ENCODE measurements around the gene RBM42.
"Not testable (repeated sequence)": the region's sequence is repeated elsewhere in the genome, so short reads cannot be mapped to it uniquely, and the experiment has no call there.

Gene RBM42

DNA sequence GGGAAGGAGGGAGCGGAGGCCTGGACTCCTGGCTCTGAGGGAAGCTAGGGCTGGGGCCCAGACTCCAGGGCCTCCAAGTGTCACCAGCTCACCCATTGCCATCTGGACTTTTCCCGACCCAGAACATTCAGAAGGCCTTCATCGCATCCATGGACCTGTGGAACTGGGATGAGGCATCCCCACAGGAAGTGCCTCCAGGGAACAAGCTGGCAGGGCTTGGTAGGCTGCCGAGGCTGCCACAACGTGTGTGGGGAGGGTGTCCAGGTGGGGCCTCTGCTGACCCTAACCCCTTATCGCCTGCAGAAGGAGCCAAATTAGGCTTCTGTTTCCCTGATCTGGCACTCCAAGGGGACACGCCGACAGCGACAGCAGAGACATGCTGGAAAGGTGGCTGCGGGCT lies 13.5 kb downstream of the RBM42 start:
- Histone ChIP-seq H3K9ac (ENCODE audit: low read length in 2 of 2) (no peak overlapping the region), H3K36me3 (ENCODE audit: control insufficient read depth in 2 of 2, insufficient read depth in 2 of 2, low read length in 2 of 2) (peaks cover 4 to 6% of the 10 kb centered on the region in 2 donors), H3K27ac (ENCODE audit: low read length) (no peak overlapping the region), H3K9me3 (ENCODE audit: control insufficient read depth in 2 of 2, low read length in 2 of 2) (no peaks in the 10 kb centered on the region), H3K27me3 (ENCODE audit: control insufficient read depth in 1 of 2, insufficient read depth in 2 of 2, low read length in 2 of 2) (no peaks in the 10 kb centered on the region), H3K4me1 (ENCODE audit: control insufficient read depth, insufficient read depth, low read length) (peaks cover 14% of the 10 kb centered on the region), H3K4me3 (ENCODE audit: low read length in 2 of 2) (no peak overlapping the region)

DNA sequence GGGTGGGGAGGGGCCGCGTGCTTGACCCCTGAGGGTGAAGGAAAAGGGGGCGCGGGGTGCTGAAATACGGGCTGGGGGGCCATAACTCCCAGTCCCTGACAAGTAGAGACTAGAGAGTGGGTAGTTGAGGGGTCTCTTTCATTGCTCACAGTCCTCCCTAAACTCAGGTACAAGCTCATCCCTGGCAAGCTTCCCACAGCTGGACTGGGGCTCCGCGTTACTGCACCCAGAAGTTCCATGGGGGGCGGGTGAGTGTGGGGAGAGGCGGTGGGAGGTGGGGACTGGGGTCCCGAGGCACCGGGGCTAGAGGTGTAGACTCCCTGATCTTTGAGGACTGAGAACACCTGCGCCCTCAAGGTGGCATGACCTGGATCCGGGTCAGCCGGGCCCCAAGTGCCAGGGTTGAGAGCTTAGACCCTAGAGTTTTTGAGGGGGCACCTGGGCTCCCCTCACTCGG lies 14.0 kb downstream of the RBM42 start:
- Histone ChIP-seq H3K36me3 (ENCODE audit: control insufficient read depth in 2 of 2, insufficient read depth in 2 of 2, low read length in 2 of 2) (peaks cover 0 to 3% of the 10 kb centered on the region in 2 donors), H3K4me1 (ENCODE audit: control insufficient read depth, insufficient read depth, low read length) (peaks cover 17% of the 10 kb centered on the region), H3K9me3 (ENCODE audit: control insufficient read depth in 2 of 2, low read length in 2 of 2) (no peaks in the 10 kb centered on the region), H3K4me3 (ENCODE audit: low read length in 2 of 2) (peak overlapping the region; percentile 79 to 81), H3K9ac (ENCODE audit: low read length in 2 of 2) (peak overlapping the region; percentile 62 to 67), H3K27ac (ENCODE audit: low read length) (no peak overlapping the region), H3K27me3 (ENCODE audit: control insufficient read depth in 1 of 2, insufficient read depth in 2 of 2, low read length in 2 of 2) (no peaks in the 10 kb centered on the region)

DNA sequence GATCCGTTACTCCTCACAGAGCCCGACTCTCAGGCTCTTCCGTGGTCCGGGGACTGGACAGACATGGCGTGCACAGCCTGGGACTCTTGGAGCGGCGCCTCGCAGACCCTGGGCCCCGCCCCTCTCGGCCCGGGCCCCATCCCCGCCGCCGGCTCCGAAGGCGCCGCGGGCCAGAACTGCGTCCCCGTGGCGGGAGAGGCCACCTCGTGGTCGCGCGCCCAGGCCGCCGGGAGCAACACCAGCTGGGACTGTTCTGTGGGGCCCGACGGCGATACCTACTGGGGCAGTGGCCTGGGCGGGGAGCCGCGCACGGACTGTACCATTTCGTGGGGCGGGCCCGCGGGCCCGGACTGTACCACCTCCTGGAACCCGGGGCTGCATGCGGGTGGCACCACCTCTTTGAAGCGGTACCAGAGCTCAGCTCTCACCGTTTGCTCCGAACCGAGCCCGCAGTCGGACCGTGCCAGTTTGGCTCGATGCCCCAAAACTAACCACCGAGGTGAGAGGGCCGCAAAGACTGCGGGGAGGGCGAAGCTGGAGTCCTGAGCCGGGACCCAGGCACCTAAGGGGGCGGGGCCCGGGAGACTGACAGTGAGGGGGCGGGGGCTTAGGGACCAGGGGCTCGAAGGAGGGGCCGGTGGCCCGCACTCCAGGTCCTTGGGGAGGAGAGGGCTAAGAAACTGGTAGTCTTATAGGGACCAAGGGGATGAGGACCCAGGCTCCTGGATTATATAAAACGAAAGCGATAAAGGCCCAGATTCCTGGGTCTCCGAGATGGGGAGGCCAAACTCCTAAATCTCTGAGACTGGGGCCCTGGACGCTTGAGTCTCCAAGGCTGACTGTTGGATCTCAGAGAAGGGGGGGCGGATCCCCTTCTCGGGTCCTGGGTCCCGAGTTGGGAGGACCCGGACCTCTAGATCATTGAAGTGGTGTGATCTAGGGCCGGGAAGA lies 14.7 kb downstream of the RBM42 start:
- H3K27ac ChIP-seq (ENCODE audit: low read length), result peak overlapping the region; percentile 80
- H3K27me3 ChIP-seq (ENCODE audit: control insufficient read depth in 1 of 2, insufficient read depth in 2 of 2, low read length in 2 of 2), result no peaks in the 10 kb centered on the region
- peak overlapping the region; percentile 67 to 71 for H3K9ac ChIP-seq (ENCODE audit: low read length in 2 of 2)
- H3K9me3 ChIP-seq (ENCODE audit: control insufficient read depth in 2 of 2, low read length in 2 of 2), result no peaks in the 10 kb centered on the region
- peak overlapping the region; percentile 79 to 81 for H3K4me3 ChIP-seq (ENCODE audit: low read length in 2 of 2)
- H3K36me3 ChIP-seq (ENCODE audit: control insufficient read depth in 2 of 2, insufficient read depth in 2 of 2, low read length in 2 of 2), result no peaks in the 10 kb centered on the region
- H3K4me1 ChIP-seq (ENCODE audit: control insufficient read depth, insufficient read depth, low read length), result peaks cover 20% of the 10 kb centered on the region

DNA sequence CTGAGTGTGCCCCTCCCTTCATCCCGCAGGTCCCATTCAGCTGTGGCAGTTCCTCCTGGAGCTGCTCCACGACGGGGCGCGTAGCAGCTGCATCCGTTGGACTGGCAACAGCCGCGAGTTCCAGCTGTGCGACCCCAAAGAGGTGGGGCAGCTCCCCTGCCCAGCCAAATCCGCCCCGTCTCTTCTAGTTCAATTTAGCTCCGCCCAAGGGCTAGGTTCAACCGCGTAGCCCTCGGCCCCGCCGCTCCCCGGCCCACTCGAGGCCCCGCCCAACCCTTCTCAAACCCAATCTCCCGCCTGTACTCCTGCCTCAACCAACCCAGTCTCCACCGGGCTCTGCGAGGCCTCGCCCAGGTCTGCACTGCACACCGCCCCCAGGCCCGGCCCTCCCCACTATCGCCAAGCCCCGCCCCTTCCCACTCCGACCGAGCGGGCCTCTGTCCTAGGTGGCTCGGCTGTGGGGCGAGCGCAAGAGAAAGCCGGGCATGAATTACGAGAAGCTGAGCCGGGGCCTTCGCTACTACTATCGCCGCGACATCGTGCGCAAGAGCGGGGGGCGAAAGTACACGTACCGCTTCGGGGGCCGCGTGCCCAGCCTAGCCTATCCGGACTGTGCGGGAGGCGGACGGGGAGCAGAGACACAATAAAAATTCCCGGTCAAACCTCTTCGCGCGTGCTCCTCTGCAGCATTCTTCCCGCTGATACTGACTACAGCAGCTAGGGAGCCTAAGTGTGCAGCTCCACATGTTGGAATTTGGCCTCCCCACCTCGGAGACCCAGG lies 15.6 kb downstream of the RBM42 start:
- Histone ChIP-seq H3K27me3 (ENCODE audit: control insufficient read depth in 1 of 2, insufficient read depth in 2 of 2, low read length in 2 of 2) (no peaks in the 10 kb centered on the region), H3K27ac (ENCODE audit: low read length) (peak overlapping the region; percentile 80), H3K9me3 (ENCODE audit: control insufficient read depth in 2 of 2, low read length in 2 of 2) (no peaks in the 10 kb centered on the region), H3K36me3 (ENCODE audit: control insufficient read depth in 2 of 2, insufficient read depth in 2 of 2, low read length in 2 of 2) (no peaks in the 10 kb centered on the region), H3K4me3 (ENCODE audit: low read length in 2 of 2) (peak overlapping the region; percentile 79 to 81), H3K4me1 (ENCODE audit: control insufficient read depth, insufficient read depth, low read length) (peaks cover 29% of the 10 kb centered on the region), H3K9ac (ENCODE audit: low read length in 2 of 2) (peak overlapping the region; percentile 67 to 71)

- no peaks in the 10 kb centered on the region for H3K9me3 ChIP-seq (ENCODE audit: control insufficient read depth in 2 of 2, low read length in 2 of 2)
- H3K4me3 ChIP-seq (ENCODE audit: low read length in 2 of 2), result peak overlapping the region; percentile 79 to 81
- H3K9ac ChIP-seq (ENCODE audit: low read length in 2 of 2), result peak overlapping the region; percentile 51 to 55
- H3K4me1 ChIP-seq (ENCODE audit: control insufficient read depth, insufficient read depth, low read length), result peaks cover 33% of the 10 kb centered on the region
- peak overlapping the region; percentile 80 for H3K27ac ChIP-seq (ENCODE audit: low read length)
- no peaks in the 10 kb centered on the region for H3K27me3 ChIP-seq (ENCODE audit: control insufficient read depth in 1 of 2, insufficient read depth in 2 of 2, low read length in 2 of 2)
- H3K36me3 ChIP-seq (ENCODE audit: control insufficient read depth in 2 of 2, insufficient read depth in 2 of 2, low read length in 2 of 2), result no peaks in the 10 kb centered on the region
Observed at GRCh38 chr19:35644987-35645679, 16.3 kb downstream of the RBM42 start.

GRCh38 chr19:35645680-35646511 lies 17.1 kb downstream of the RBM42 start:
- H3K27me3 ChIP-seq (ENCODE audit: control insufficient read depth in 1 of 2, insufficient read depth in 2 of 2, low read length in 2 of 2), result no peaks in the 10 kb centered on the region
- H3K4me3 ChIP-seq (ENCODE audit: low read length in 2 of 2), result peak overlapping the region; percentile 79 to 81
- no peaks in the 10 kb centered on the region for H3K36me3 ChIP-seq (ENCODE audit: control insufficient read depth in 2 of 2, insufficient read depth in 2 of 2, low read length in 2 of 2)
- peaks cover 33% of the 10 kb centered on the region for H3K4me1 ChIP-seq (ENCODE audit: control insufficient read depth, insufficient read depth, low read length)
- H3K9me3 ChIP-seq (ENCODE audit: control insufficient read depth in 2 of 2, low read length in 2 of 2), result no peaks in the 10 kb centered on the region
- peak overlapping the region in 1 of 2 donors; percentile 55 for H3K9ac ChIP-seq (ENCODE audit: low read length in 2 of 2)
- peak overlapping the region; percentile 80 for H3K27ac ChIP-seq (ENCODE audit: low read length)

- peaks cover 32% of the 10 kb centered on the region for H3K4me1 ChIP-seq (ENCODE audit: control insufficient read depth, insufficient read depth, low read length)
- H3K9ac ChIP-seq (ENCODE audit: low read length in 2 of 2), result peak within 1 kb of the TSS; percentile 89 to 95
- peak within 1 kb of the TSS; percentile 86 for H3K27ac ChIP-seq (ENCODE audit: low read length)
Observed at GRCh38 chr19:35648017-35648961, 19.5 kb downstream of the RBM42 start, which contains the start of gene COX6B1. Gene COX6B1 (plus strand): TSS chr19:35648323. CDS start chr19:35651244, 2,921 bp downstream.

GRCh38 chr19:35650581-35650980 lies 21.7 kb downstream of the RBM42 start:
- Histone ChIP-seq H3K27ac (ENCODE audit: low read length) (no peak overlapping the region), H3K27me3 (ENCODE audit: control insufficient read depth in 1 of 2, insufficient read depth in 2 of 2, low read length in 2 of 2) (no peaks in the 10 kb centered on the region), H3K9ac (ENCODE audit: low read length in 2 of 2) (peak overlapping the region in 1 of 2 donors; percentile 21), H3K4me3 (ENCODE audit: low read length in 2 of 2) (no peak overlapping the region), H3K4me1 (ENCODE audit: control insufficient read depth, insufficient read depth, low read length) (peaks cover 19% of the 10 kb centered on the region), H3K9me3 (ENCODE audit: control insufficient read depth in 2 of 2, low read length in 2 of 2) (no peaks in the 10 kb centered on the region), H3K36me3 (ENCODE audit: control insufficient read depth in 2 of 2, insufficient read depth in 2 of 2, low read length in 2 of 2) (peaks cover 13 to 22% of the 10 kb centered on the region in 2 donors)

More at GRCh38 chr19:35648017-35648961, 19.5 kb downstream of the RBM42 start, which contains the start of gene COX6B1:
- H3K27me3 ChIP-seq (ENCODE audit: control insufficient read depth in 1 of 2, insufficient read depth in 2 of 2, low read length in 2 of 2), result no peaks in the 10 kb centered on the region
- H3K36me3 ChIP-seq (ENCODE audit: control insufficient read depth in 2 of 2, insufficient read depth in 2 of 2, low read length in 2 of 2), result peaks cover 4 to 5% of the 10 kb centered on the region in 2 donors
- H3K9me3 ChIP-seq (ENCODE audit: control insufficient read depth in 2 of 2, low read length in 2 of 2), result no peaks in the 10 kb centered on the region
- peak within 1 kb of the TSS; percentile 81 to 95 for H3K4me3 ChIP-seq (ENCODE audit: low read length in 2 of 2)

DNA sequence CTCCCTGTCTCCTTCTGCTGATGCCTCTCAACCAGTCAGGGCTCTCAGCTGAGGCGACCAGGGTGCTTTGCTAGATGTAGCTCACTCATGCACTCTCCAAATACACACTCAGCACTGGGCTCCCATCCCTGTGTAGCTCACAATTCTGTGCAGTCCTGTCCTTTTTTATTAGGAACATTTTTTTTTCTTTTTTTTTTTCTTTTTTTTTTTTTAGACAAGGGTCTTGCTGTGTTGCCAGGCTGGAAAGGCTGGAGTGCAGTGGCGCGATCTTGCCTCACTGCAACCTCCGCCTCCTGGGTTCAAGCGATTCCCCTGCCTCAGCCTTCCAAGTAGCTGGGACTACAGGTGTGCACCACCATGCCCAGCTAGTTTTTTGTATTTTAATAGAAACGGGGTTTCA lies 26.0 kb downstream of the RBM42 start:
- not testable (repeated sequence) for H3K4me1 ChIP-seq (ENCODE audit: control insufficient read depth, insufficient read depth, low read length); H3K27me3 ChIP-seq (ENCODE audit: control insufficient read depth in 1 of 2, insufficient read depth in 2 of 2, low read length in 2 of 2); H3K4me3 ChIP-seq (ENCODE audit: low read length in 2 of 2); H3K9me3 ChIP-seq (ENCODE audit: control insufficient read depth in 2 of 2, low read length in 2 of 2); H3K9ac ChIP-seq (ENCODE audit: low read length in 2 of 2); H3K27ac ChIP-seq (ENCODE audit: low read length)
- H3K36me3 ChIP-seq (ENCODE audit: control insufficient read depth in 2 of 2, insufficient read depth in 2 of 2, low read length in 2 of 2), result peaks cover 34 to 46% of the 10 kb centered on the region in 2 donors

Data from stomach smooth muscle (tissue), 2 donors.